Activated CD8-positive, alpha-beta memory T cell treated with anti-CD3 and anti-CD28 coated beads, Interleukin-2, amount 10 ng/mL, durations not matched to agents 7 days and 5 days (primary cell): ENCODE data around the gene ERRFI1. TPM values are rescaled to one million over a fixed set of nuclear protein-coding genes. Genes with fewer than 3 reads are reported as not detected.

Experiments used
- ATAC-seq: fragments of 150-1000 bp; cut with Tn5 transposase; one replicate; pipeline ENCODE4 v1.10.0; 2021; ENCODE audit warnings: moderate library complexity
- CTCF ChIA-PET: fragments of 350-600 bp; sonication (Branson Sonifier 250); formaldehyde crosslinking; loops from one replicate; lab custom pipeline; 2021; ENCODE audit warnings: antibody characterized with exemption; lab: Charles Lee
- DNase-seq: peaks from one replicate; pipeline ENCODE4 v3.0.0-alpha.2; 2020
- H3K27ac Mint-ChIP-seq: one replicate; pipeline ENCODE4 v1.8.0; 2021; ENCODE audit warnings: mild to moderate bottlenecking, mixed read lengths
- H3K27me3 Mint-ChIP-seq: one replicate; pipeline ENCODE4 v1.8.0; 2021; ENCODE audit warnings: mixed read lengths
- H3K36me3 Mint-ChIP-seq: one replicate; pipeline ENCODE4 v1.8.0; 2021; ENCODE audit warnings: mild to moderate bottlenecking, mixed read lengths
- H3K4me1 Mint-ChIP-seq: one replicate; pipeline ENCODE4 v1.8.0; 2021; ENCODE audit warnings: mixed read lengths
- H3K4me3 Mint-ChIP-seq: one replicate; pipeline ENCODE4 v1.8.0; 2021; ENCODE audit warnings: mild to moderate bottlenecking, moderate library complexity, mixed read lengths
- H3K9me3 Mint-ChIP-seq: one replicate; pipeline ENCODE4 v1.8.0; 2022; ENCODE audit warnings: low read depth, mixed read lengths
- total RNA-seq, 2 experiments: library from RNA; stranded (reverse); gene quantifications; one replicate each; pipeline ENCODE4 v1.2.3, GENCODE V29; 2021

The ERRFI1 gene
- total RNA-seq, 2 experiments from 2014 or later = 0.53 to 1.5 TPM

DNA sequence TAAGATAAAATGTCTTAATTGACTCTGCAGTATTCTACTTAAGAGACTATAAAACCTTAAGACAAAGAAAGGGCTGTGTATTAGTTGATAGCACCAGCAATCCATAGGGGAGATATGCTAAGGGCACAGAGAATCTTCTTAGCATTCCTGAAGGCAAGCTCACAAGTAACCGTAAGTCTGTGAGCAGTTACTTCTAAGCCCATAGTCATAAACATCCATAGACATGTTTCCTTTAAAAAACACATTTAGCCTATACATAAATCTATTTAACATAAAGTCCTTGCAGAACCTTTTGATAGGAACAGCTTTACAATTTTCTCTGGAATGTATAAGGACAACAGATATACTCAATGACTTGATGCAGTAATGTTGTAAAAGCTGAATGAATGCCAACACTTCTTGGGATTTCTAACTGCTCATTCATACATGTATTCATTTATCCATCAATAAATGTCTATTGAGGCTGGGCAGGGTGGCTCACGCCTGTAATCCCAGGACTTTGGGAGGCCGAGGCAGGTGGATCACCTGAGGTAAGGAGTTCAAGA is 6.3 kb upstream of the ERRFI1 start:
- Mint-ChIP-seq H3K4me3 (no peak overlapping the region), H3K4me1 (no peaks in the 10 kb centered on the region), H3K36me3 (no peaks in the 10 kb centered on the region), H3K9me3 (no peaks in the 10 kb centered on the region), H3K27ac (no peak overlapping the region), H3K27me3 (peaks cover 19% of the 10 kb centered on the region)
- CTCF ChIA-PET = interaction anchor here (1.1 to 7.6 kb wide), 6 partner anchors 8 to 320 kb away, joined by 3 to 48 read pairs (median 8); no protein-coding TSS in a partner anchor
- ATAC-seq (no peak), DNase-seq (no peak)

DNA sequence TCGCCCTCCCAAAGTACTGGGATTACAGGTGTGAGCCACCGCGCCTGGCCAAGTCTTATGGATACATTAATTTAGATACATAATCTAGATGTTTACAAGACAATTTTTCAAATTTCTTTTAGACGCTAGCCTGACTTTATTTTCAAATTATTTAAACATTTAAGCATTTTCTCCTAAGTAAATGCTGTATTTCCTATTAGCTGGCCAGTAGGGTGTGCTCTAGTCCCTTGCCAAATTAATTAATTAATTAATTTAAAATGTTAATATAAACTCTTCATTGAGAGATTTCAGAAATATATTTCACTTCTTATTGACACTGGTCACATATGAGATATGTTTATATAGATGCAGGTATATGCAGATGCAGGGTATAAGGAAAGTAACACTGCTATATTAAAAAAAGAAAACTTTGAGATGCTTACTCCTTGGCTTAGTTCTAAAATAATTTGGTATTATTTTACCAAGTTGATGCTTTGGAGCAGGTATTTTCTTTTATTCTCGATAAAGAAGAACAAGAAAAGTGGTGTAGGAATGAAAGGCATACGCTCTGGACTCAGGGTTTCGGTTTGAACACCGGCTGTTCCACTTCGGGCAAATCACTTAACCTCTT is 5.2 kb upstream of the ERRFI1 start:
- DNase-seq = no peak
- Mint-ChIP-seq H3K27me3 (peaks cover 26% of the 10 kb centered on the region), H3K4me1 (peaks cover 5% of the 10 kb centered on the region), H3K4me3 (no peak overlapping the region), H3K27ac (no peak overlapping the region), H3K9me3 (no peaks in the 10 kb centered on the region), H3K36me3 (no peaks in the 10 kb centered on the region)
- ATAC-seq = no peak
- CTCF ChIA-PET = interaction anchor here (0.9 to 7.6 kb wide), 8 partner anchors 9 to 318 kb away, joined by 3 to 48 read pairs (median 7); no protein-coding TSS in a partner anchor

- no peaks in the 10 kb centered on the region for H3K9me3 Mint-ChIP-seq
- DNase-seq (no peak), ATAC-seq (no peak)
- CTCF ChIA-PET = interaction anchor here (3.1 to 7.6 kb wide), 2 partner anchors 13 to 286 kb away, joined by 10 to 48 read pairs; no protein-coding TSS in a partner anchor
- no peak overlapping the region for H3K4me3 Mint-ChIP-seq
- H3K36me3 Mint-ChIP-seq = no peaks in the 10 kb centered on the region
- H3K27me3 Mint-ChIP-seq = peaks cover 46% of the 10 kb centered on the region
- peaks cover 10% of the 10 kb centered on the region for H3K4me1 Mint-ChIP-seq
- H3K27ac Mint-ChIP-seq = no peak overlapping the region
These were observed 2.4 kb upstream of the ERRFI1 start for GRCh38 chr1:8028571-8028910.

DNA sequence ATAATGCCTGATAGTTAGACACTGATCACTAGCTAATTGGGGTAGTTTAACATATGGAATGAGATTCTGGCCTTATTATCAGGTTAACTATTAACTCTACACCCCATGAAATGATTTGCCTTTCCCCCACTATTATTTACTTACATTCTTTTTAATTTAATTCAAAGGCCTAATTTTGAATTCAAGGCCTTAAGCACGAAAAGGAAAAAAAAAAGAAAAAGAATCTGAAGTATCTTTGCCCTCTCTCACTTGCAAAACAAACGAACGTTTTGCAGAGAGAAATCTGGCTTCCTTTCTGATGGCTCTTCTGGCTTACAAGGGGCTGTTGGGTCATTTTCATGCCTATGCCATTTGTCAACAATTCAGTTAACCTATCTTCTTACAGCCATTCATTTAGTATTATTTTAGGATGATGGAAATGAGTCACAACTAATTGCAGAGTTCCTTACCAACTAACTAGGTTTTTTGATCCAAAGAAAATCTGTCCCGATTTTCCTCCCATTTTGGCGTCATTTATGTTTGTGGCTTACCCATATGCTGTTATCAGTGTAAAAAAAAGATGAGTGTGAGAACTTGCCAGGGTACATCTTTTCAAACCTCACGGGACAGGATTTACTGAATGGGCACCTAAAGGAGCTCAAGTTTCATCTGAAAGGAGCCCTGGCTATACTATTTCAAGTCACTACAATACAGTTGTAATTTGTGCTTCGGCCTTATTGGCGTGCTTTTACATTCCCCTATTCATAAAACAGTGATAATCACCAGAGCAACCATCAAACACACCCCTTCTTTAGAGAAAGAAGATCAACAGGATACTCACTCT is 1.9 kb upstream of the ERRFI1 start:
- H3K4me3 Mint-ChIP-seq = no peak overlapping the region
- H3K4me1 Mint-ChIP-seq = peaks cover 10% of the 10 kb centered on the region
- H3K36me3 Mint-ChIP-seq = no peaks in the 10 kb centered on the region
- CTCF ChIA-PET = interaction anchor here (3.1 to 7.6 kb wide), 2 partner anchors 13 to 287 kb away, joined by 10 to 48 read pairs; no protein-coding TSS in a partner anchor
- DNase-seq (no peak), ATAC-seq (no peak)
- no peak overlapping the region for H3K27ac Mint-ChIP-seq
- peaks cover 52% of the 10 kb centered on the region for H3K27me3 Mint-ChIP-seq
- no peaks in the 10 kb centered on the region for H3K9me3 Mint-ChIP-seq

DNA sequence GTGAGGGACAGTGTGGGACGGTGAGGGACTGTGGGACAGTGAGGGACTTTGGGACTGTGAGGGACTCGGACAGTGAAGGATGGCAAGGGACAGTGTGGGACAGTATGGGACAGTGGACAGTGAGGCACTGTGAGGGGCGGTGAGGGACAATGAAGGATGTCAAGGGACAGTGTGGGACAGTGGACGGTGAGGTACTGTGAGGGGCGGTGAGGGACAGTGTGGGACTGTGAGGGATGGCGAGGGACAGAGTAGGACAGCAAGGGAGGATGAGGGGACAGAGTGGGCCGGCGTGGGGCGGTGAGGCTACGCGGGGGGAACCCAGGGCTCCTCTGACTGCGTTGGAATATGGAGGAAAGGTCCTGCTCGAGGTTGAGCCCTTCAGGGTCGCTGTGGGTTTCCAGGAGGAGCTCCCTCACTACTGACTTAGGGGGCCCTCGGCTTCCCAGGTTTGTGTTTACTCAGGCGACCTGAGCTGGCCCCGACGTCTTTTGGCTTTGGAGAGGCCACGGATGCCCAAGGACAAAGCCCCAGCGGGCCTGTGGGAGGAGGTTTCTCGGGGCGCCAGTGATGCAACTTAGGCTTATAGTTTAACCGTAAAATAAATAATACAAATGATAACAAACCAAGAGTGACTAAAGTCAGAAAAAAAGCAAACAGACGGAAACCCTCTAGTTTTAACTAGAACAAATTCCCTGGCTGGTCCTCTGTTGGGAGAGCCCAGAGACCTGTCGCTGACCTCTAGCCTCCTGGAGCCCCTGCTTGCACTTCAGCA is 1.1 kb upstream of the ERRFI1 start:
- DNase-seq = no peak
- Mint-ChIP-seq H3K9me3 (no peaks in the 10 kb centered on the region), H3K36me3 (no peaks in the 10 kb centered on the region), H3K27me3 (peaks cover 55% of the 10 kb centered on the region), H3K27ac (no peak overlapping the region), H3K4me3 (peak overlapping the region; percentile 33), H3K4me1 (peaks cover 10% of the 10 kb centered on the region)
- no peak for ATAC-seq
- CTCF ChIA-PET = interaction anchor here (3.1 to 7.6 kb wide), 2 partner anchors 12 to 288 kb away, joined by 10 to 48 read pairs; no protein-coding TSS in a partner anchor

- Mint-ChIP-seq H3K36me3 (no peaks in the 10 kb centered on the region), H3K9me3 (no peaks in the 10 kb centered on the region), H3K4me3 (peak overlapping the region; percentile 70), H3K4me1 (peaks cover 10% of the 10 kb centered on the region), H3K27me3 (peaks cover 55% of the 10 kb centered on the region), H3K27ac (no peak overlapping the region)
- ATAC-seq (peak; percentile 40), DNase-seq (no peak)
- CTCF ChIA-PET = interaction anchor here (1.1 to 7.6 kb wide), 4 partner anchors 11 to 324 kb away, joined by 4 to 48 read pairs (median 14); no protein-coding TSS in a partner anchor
These were observed 401 bp downstream of the ERRFI1 start for GRCh38 chr1:8025671-8026144.

DNA sequence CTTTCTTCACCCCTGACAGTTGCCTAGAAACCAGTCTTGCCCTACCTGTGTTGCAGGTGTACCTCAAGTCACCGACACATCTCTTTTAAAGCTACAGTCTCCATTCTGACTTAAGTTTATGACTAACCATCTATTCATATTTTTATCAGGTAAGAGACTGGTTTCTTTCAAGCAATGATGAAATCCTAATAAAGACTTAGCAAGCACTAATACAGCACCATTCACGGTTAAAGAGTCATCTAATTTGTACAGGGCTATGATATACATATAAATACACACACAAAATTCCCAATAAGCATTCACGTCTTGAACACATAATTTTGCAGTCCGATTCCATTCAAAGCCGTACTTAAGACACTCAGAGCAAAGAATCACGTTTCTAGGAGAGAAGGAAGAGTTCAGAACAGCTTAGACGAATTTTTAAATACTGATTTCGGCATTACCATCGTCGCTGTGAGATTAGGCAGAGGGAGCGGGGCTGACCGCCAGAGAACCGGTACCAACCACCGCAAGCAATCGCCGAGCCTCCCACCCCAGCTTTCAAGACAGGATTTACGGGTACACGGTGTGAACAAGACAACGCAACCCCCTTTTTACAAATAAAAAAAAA is 943 bp downstream of the ERRFI1 start:
- peak overlapping the region; percentile 70 for H3K4me3 Mint-ChIP-seq
- no peaks in the 10 kb centered on the region for H3K36me3 Mint-ChIP-seq
- peak overlapping the region; percentile 18 for H3K27ac Mint-ChIP-seq
- ATAC-seq = no peak
- no peak for DNase-seq
- CTCF ChIA-PET = interaction anchor here (1.1 to 3.3 kb wide), 4 partner anchors 10 to 324 kb away, joined by 4 to 17 read pairs (median 4); no protein-coding TSS in a partner anchor
- H3K9me3 Mint-ChIP-seq = no peaks in the 10 kb centered on the region
- peaks cover 10% of the 10 kb centered on the region for H3K4me1 Mint-ChIP-seq
- H3K27me3 Mint-ChIP-seq = peaks cover 55% of the 10 kb centered on the region

- CTCF ChIA-PET = interaction anchor here (1.1 to 3.3 kb wide), 6 partner anchors 9 to 325 kb away, joined by 3 to 17 read pairs (median 4); no protein-coding TSS in a partner anchor
- Mint-ChIP-seq H3K9me3 (no peaks in the 10 kb centered on the region), H3K4me3 (no peak overlapping the region), H3K27ac (no peak overlapping the region), H3K27me3 (peaks cover 52% of the 10 kb centered on the region), H3K36me3 (no peaks in the 10 kb centered on the region), H3K4me1 (peaks cover 12% of the 10 kb centered on the region)
- DNase-seq (no peak), ATAC-seq (no peak)
These were observed 1.8 kb downstream of the ERRFI1 start for GRCh38 chr1:8024329-8024728.

DNA sequence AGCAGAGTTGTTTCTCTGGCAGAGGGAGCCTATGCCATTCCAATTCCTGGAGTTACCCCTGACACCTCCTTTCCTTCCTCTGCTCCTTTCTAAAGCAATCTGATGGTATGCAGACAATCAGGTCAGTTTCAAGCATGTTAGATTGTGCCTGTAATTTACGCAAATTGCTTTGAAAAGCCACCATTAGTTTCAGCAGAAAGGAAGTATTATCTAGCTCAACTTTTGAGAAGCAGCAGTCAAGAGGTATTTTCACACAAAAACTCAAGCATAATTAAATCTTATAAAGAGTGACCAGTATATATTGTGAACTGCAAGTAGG is 2.2 kb downstream of the ERRFI1 start:
- ATAC-seq (no peak), DNase-seq (no peak)
- Mint-ChIP-seq H3K4me1 (peaks cover 12% of the 10 kb centered on the region), H3K27ac (no peak overlapping the region), H3K9me3 (no peaks in the 10 kb centered on the region), H3K27me3 (peaks cover 50% of the 10 kb centered on the region), H3K36me3 (no peaks in the 10 kb centered on the region), H3K4me3 (no peak overlapping the region)
- CTCF ChIA-PET = interaction anchor here (1.1 to 3.3 kb wide), 5 partner anchors 9 to 325 kb away, joined by 3 to 17 read pairs (median 3); no protein-coding TSS in a partner anchor

GRCh38 chr1:8023287-8023994 is 2.7 kb downstream of the ERRFI1 start:
- Mint-ChIP-seq H3K27ac (no peak overlapping the region), H3K9me3 (no peaks in the 10 kb centered on the region), H3K36me3 (no peaks in the 10 kb centered on the region), H3K27me3 (peaks cover 48% of the 10 kb centered on the region), H3K4me3 (no peak overlapping the region), H3K4me1 (peaks cover 12% of the 10 kb centered on the region)
- ATAC-seq (no peak), DNase-seq (no peak)
- CTCF ChIA-PET = interaction anchor here (1.1 to 3.3 kb wide), 5 partner anchors 8 to 326 kb away, joined by 3 to 17 read pairs (median 3); no protein-coding TSS in a partner anchor

- CTCF ChIA-PET = interaction anchor here (1.1 to 3.3 kb wide), 2 partner anchors 8 to 327 kb away, joined by 3 to 17 read pairs; no protein-coding TSS in a partner anchor
- H3K4me3 Mint-ChIP-seq = no peak overlapping the region
- peaks cover 44% of the 10 kb centered on the region for H3K27me3 Mint-ChIP-seq
- H3K4me1 Mint-ChIP-seq = peaks cover 12% of the 10 kb centered on the region
- ATAC-seq (no peak), DNase-seq (no peak)
- H3K9me3 Mint-ChIP-seq = no peaks in the 10 kb centered on the region
- no peaks in the 10 kb centered on the region for H3K36me3 Mint-ChIP-seq
- H3K27ac Mint-ChIP-seq = no peak overlapping the region
These were observed 3.5 kb downstream of the ERRFI1 start for GRCh38 chr1:8022395-8023286.
